GM18870 (cell line): ENCODE results near the gene FILIP1L.

Experiments
- ATAC-seq: cut with Tn5 transposase; IDR thresholded peaks from one replicate; pipeline ENCODE4 v1.9.1; 2021; ENCODE audit warnings: moderate library complexity; ENCODE audit not compliant: unreplicated experiment

Gene FILIP1L

DNA sequence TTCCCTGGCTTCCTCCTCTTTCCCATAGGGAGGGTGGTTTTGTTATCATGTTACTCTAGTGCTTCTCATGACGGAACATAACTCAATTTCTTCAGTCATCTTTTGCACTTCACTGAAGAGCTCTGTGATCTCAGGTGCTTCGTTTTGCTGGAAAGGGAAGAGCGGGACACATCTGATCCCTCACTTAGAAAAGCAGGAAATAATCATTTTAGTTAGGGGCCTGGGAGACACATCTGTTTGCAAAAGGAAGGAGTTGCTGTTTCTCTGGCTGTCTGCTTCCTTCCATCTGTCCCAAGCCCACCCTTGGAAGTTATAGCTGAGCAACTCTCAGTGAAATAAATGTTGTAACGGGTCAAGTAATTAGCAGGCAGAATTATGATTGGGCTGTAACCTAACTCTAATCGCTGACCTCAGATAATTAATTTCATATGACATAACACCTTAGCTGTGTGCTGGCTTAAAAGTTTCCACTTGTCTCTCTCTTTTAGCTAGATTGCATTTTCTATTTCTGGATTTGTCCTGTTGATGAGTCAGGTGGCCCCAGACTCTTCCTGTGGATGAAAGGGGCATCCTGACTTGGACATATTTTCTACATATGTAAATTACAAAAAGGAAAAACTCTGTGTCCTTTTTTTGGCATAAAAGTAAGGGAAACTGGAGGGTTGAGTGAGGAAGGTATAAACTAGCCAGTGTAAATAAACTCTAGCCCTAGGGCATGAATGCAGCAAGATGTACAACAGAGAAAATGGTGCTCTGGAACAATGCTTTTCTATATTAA lies 11.0 kb upstream of the FILIP1L start:
- no peak for ATAC-seq

DNA sequence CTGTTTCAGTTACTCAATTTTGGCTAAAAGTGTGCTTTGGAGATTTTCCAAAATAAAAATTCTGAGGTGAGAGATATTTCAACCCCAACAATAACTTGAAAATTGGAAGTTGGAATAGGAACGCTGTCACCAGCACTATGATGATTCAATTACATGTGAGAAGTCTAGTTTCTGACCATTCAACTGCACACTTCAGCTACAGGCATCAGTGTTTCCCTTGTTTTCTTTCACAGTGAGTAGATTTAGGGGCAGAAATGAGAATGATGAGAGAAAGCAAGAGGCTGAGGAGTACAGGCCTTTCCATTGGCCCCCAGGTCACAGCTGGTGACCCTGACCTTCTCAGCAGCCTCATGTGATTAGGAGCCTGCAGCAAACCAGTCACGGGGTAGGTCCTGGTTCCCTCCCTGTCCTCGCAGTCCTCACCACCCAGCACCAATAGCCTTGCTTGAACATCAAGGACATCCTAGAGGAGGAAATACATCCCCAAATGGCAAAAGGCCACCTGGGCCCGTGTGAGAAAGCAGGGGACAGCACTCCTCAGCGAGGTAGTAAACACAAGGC lies 10.0 kb upstream of the FILIP1L start:
- ATAC-seq = no peak

DNA sequence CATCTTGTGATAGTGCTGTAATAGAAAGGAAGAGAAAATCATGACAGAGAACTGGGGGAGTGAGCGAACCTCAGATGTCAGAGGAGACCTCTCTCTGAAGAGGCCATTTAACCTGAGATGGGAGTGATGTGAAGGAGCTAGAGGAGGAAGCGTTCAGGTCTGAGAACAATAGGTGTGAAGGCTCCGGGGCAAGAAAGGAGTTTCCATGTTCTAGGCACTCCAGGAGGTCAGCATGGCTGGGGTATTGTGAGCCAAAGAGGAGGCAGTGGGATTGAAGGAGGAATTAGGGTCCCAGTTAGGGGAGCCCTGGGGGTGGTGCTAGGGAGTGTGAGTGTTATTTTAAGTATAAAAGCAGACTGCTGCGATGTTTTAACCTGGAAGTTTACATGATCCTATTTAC lies 8.8 kb upstream of the FILIP1L start:
- no peak for ATAC-seq

GRCh38 chr3:100122321-100122720 lies 8.0 kb upstream of the FILIP1L start:
- ATAC-seq = no peak

DNA sequence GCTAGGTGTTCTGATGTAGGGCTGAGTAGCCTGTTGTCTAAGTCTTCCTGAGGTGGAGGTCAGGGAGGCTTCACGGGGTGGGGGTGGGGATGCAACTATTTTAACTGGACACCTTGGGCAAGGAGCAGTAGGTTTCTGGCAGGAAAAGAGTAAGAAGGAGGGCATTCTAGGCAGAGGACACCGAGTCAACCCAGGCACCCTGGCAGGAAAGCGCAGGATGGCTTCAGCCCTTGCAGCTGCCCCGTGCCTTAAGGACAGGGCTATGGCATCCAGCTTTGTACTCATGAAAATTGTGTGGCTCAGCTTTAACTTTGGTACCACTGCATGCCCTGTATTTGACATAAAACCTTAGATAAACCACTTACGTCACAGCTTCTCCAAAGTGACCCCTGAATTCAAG lies 6.4 kb upstream of the FILIP1L start:
- ATAC-seq = no peak

GRCh38 chr3:100120012-100120411 lies 5.7 kb upstream of the FILIP1L start:
- ATAC-seq = no peak

DNA sequence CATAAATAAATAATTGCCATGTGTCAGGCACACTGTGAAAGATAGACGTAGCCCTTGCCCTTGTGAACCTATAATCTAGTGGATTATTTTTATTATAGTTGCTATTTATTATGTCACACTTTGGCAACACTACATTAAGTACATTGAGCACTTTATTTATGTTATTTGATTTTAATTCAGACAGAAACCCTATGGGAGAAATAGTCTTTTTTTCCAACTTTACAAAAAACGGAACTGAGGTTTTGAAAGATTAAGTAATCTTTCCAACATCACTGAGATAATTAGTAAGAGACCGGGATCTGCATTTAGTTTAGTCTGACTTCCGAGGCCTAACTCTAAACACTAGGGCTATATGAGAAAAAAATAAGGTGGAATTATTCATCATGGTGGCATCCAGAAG lies 2.8 kb upstream of the FILIP1L start:
- no peak for ATAC-seq

DNA sequence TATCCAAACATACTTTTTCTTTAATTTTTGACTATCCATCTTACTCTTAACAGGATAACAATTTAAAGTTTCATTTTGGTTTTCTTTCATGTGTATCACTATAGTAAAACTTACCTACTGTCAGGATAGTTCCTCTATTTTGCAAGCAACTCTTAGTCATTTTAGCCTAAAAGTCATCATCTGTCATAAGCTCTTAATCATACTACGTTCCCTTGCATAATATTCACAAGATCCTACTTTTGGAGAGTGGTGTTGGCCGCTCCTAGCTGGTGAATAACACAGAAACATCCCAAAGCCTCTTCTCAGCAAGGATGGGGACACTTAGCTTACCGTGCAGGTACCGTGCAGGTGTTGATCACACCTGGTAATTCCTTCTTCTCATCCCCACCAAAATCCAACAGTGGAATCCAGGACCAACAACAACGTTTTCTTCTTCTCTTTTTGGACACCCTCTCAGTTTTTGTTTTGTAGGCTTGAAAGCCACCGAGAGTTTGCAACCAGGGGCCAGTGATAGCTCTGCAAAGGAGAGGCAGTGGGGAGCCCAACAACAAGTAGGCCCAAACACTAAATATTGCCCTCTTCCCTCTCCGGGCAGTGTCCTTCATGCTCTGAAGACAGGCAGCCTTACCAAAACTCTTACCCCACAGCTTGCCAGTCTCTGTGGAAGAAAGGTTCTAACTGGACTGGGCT lies 433 bp downstream of the FILIP1L start:
- no peak for ATAC-seq

GRCh38 chr3:100111728-100112127 lies 2.6 kb downstream of the FILIP1L start:
- ATAC-seq = no peak

GRCh38 chr3:100110162-100110561 lies 4.1 kb downstream of the FILIP1L start:
- no peak for ATAC-seq

GRCh38 chr3:100108464-100109079 lies 5.7 kb downstream of the FILIP1L start:
- no peak for ATAC-seq

DNA sequence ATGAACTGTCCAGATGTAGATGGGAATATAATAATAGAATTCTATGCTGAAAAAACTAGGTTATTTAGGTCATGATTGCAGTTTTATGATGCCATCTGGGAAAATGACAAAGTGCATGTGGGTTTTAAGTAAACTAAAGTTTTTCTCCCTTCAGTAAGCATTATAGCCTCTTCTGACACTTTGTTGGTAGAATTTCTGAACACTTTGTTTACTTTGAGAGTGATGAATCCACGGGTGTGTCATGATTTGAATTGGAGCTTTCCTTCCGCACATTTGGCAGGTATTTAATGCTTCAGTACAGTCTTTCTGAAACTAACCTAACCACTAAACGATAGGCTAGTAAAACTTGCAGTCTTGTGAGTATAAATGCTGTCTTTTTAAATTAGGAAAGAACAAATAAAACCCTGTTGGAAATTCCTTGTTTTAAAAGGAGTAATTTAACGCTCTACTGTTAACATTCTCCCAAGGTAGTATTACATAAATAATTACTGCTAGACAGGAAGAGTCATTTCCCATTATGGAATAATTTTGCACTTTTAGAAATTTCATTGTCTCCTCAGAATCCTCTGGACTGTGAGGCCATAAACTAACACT lies 7.0 kb downstream of the FILIP1L start:
- no peak for ATAC-seq

GRCh38 chr3:100106531-100107141 lies 7.7 kb downstream of the FILIP1L start:
- ATAC-seq = no peak

- ATAC-seq = no peak
Measured at GRCh38 chr3:100106094-100106493, 8.2 kb downstream of the FILIP1L start.

DNA sequence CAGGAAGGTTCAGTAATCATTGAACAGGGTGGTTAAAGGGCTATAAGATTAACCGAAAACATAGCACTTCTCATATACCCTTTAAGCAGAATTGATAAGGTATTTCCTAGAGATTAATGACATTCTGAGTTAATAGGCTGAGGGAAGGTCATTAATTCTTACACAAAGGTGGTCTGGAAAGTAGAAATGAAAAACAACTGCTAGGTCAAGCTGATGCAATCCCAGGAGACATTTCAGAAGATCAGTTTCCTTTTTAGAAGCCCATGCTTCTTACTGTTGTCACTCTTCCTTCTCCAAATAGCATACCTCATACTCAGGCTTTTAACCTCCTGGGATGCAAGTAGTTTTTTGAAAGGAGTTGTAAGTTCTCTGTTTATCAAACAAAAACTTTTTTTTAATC lies 8.8 kb downstream of the FILIP1L start:
- ATAC-seq = peak; percentile 38

DNA sequence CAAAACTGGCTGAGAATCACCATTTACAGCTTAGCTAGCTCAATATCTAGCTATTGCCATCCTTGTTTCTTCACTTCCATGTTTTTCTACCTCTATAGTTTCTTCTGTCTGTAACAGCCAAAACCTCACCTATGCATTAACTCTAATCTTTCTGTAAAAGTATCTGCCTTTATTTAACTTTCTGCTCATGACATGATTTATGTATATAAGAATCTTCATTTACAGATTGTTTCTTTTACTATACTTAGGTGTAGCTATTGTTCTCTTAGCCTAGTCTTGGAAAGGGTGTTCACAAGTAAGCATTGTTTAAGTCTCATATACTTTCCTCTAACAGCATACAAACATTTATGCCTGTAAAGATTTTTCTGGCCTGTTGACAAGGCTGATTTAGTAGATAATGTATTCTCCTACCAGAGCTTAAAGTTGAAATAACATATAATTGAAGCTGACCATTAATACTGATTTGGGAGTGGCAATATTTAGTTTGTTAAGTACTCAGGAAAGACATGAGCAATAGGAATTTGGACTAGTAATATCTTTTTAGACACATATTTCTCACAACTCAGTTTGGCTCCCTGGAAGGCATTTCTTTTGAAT lies 9.4 kb downstream of the FILIP1L start:
- no peak for ATAC-seq

DNA sequence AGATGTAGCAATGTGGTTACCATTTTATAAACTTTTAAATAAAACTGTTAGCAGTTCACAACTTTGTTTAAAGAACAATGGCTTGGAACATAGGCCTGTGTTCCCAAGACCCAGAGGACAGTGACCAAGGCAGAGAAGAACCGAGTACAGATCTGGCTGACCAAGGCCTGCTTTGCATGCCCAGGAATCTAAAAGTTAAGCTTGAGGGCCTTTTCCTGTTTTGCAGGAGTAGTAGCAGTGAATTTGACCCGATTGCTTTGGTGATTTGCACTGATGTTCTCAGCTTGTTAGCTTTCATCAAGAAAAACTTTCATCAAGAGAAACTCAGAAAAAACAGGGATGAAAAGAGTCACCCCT lies 9.9 kb downstream of the FILIP1L start:
- ATAC-seq = peak; percentile 32

DNA sequence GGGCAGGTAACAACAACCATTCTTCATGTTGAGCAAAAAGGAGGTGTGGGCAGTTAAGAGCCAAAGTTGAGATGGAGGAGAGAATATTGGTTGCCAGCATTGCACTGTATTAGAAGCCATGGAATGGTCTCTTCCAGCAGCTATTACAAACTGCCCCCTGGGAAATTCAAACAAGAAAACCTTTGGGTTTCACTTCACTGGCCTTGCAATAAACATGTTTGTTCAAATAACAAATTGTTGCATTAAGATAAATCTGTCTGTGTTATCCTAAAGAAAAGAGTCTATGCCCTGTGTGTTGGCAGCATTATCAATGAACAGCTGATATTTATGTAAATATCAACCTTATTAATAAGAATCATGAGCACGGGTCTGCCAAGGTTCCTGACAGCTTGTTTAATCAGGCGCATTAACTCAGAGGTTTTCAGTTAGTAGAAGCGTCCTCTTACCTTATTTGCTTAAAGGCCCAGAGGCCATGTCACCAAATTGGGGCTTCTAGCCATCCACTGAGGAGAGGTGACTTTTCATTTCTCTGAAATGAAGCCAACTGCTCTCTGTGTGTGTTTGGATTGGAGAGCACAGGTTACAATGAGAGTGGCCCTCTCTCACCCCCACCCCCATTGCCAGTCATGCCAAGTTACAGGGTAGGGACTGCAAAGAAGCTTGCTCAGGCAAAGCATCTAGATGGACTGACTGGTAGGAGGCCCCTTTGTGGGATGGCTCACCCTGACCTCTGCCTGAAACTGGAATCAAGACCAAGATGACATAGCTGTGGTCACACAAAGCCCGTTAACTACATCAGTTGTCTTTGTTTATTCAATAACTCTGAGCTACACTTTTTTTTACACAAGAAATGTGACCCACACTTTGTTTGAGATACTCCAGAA lies 10.5 kb downstream of the FILIP1L start:
- ATAC-seq = peak; percentile 81

- no peak for ATAC-seq
Measured at GRCh38 chr3:100102757-100103156, 11.5 kb downstream of the FILIP1L start.

DNA sequence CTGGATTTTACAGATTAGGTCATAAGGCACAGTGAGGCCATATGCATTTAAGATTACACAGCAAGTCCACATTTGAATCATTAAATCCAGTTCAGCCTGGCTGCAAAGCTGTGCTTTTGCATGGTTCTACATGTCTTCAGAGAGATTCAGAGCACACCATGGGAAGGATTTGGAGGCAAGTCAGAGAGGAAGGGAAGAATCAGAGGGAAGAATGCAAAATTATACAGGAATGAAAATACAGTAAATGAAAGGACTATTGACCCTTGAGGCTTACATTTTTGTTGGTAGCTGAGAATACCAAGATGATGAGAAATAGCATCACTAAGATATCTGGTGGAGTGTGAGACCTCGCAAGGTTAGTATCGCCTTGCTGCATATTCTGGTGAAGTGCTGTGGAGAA lies 13.9 kb downstream of the FILIP1L start:
- ATAC-seq = no peak
